Loucy (cell line): ENCODE results near the gene PSMG3.

Experiments used
- EZH2phosphoT487 ChIP-seq: fragments of 200-600 bp; IDR thresholded peaks from 2 replicates; pipeline ENCODE4 v1.6.1; 2018; ENCODE audit warnings: antibody characterized with exemption, mild to moderate bottlenecking, moderate library complexity, borderline replicate concordance
- TF ChIP-seq, protein P1 (sequence below): fragments of 200-600 bp; sonication (generic); conservative IDR thresholded peaks from 2 replicates; pipeline ENCODE4 v1.5.1; 2014; ENCODE audit warnings: mild to moderate bottlenecking, antibody characterized with exemption, low read length

GRCh38 chr7:1546909-1547776 is 22.7 kb downstream of the PSMG3 start:
- TF ChIP-seq, protein P1, sequence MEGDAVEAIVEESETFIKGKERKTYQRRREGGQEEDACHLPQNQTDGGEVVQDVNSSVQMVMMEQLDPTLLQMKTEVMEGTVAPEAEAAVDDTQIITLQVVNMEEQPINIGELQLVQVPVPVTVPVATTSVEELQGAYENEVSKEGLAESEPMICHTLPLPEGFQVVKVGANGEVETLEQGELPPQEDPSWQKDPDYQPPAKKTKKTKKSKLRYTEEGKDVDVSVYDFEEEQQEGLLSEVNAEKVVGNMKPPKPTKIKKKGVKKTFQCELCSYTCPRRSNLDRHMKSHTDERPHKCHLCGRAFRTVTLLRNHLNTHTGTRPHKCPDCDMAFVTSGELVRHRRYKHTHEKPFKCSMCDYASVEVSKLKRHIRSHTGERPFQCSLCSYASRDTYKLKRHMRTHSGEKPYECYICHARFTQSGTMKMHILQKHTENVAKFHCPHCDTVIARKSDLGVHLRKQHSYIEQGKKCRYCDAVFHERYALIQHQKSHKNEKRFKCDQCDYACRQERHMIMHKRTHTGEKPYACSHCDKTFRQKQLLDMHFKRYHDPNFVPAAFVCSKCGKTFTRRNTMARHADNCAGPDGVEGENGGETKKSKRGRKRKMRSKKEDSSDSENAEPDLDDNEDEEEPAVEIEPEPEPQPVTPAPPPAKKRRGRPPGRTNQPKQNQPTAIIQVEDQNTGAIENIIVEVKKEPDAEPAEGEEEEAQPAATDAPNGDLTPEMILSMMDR: no peak
- no peak for TF ChIP-seq EZH2phosphoT487
